Right hindlimb (tissue), 1 donor: ENCODE measurements around the gene CTAGE4.
"Not testable (repeated sequence)": the region's sequence is repeated elsewhere in the genome, so short reads cannot be mapped to it uniquely, and the experiment has no call there.

Experiments
- DNase-seq: peaks from one replicate; pipeline ENCODE4 v3.0.0-alpha.2; 2018

Gene CTAGE4

GRCh38 chr7:144219149-144219548 lies 35.9 kb downstream of the CTAGE4 start:
- DNase-seq, result not testable (repeated sequence)

- DNase-seq, result not testable (repeated sequence)
Observed at GRCh38 chr7:144220531-144220930, 37.3 kb downstream of the CTAGE4 start.

- not testable (repeated sequence) for DNase-seq
Observed at GRCh38 chr7:144223675-144224074, 40.4 kb downstream of the CTAGE4 start.

GRCh38 chr7:144226866-144227265 lies 43.6 kb downstream of the CTAGE4 start:
- not testable (repeated sequence) for DNase-seq

GRCh38 chr7:144228810-144229209 lies 45.5 kb downstream of the CTAGE4 start:
- not testable (repeated sequence) for DNase-seq

- not testable (repeated sequence) for DNase-seq
Observed at GRCh38 chr7:144231027-144231426, 47.8 kb downstream of the CTAGE4 start.

- DNase-seq, result not testable (repeated sequence)
Observed at GRCh38 chr7:144233039-144233438, 49.8 kb downstream of the CTAGE4 start.
